DMS 273 (cell line): ENCODE results near the gene DSEL.

Experiments used
- DNase-seq: peaks from one replicate; lab custom pipeline; 2025; ENCODE audit not compliant: unreplicated experiment; lab: John Stamatoyannopoulos, UW

DSEL gene

GRCh38 chr18:67504739-67505138, 11.8 kb downstream of the DSEL start:
- DNase-seq = no peak

DNA sequence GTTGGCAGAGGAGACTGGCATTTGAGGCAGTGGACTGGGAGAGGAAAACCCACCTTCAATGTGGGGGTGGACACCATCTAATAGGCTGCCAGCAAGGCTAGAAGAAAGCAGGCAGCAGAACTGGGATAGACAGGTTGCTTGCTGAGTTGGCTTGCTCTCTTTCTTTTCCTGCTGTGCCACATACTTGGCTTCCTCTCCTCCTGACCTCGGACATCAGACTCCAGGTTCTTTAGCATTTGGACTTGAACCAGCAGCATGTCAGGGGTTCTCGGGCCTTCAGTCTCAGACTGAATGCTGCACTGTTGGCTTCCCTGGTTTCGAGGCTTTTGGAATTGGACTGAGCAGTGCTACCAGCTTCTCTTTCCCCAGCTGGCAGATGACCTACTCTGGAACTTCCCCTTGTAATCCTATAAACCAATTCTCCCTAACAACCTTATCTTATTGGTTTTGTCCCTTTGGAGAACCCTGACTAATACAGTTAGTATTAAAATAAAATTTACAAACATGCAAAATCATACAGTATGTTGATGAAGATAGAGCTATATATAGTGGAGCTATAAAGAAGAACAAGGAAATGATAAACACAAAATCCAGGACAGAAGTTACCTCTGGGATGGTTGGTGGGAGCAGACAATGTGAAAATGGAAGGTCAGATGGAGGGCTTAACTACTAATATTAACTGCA, 15.9 kb downstream of the DSEL start:
- DNase-seq = no peak

DNA sequence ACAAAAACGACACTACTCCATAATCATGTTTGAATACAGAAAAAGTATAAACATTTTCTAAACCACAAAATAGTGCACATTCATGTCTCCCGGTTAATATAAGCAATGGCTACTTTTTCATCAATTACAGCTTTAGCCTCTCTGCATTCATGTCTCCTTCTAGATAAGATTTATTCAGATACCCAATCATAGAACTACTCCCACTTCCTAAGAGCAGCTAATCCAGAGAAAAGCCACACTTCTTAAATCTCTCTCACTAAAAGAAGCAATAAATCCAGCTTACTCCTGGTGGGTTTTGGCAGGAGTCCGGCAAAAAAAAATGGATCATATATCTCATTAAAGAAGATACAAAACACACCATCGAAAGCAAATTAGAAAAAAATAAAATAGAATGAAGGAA, 20.1 kb downstream of the DSEL start:
- no peak for DNase-seq

DNA sequence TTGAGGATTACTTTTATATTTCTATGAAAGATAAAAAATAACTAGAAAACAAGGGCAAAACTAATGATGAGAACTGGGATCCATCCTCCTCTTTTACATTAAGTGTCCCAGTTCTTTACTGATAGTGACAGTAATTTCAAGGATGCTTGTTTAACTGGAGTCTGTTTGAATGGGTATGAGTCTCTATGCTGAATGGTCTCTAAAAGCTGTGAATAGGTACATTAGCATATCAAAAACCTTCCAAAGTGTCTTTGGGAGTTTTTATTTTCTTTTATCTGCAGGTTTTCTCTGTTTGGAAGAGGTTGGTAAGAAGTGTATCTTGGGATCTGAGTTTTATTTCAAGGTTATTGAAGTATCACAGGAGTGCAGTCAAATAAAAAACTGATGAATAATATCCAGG, 30.0 kb downstream of the DSEL start:
- DNase-seq = no peak

- no peak for DNase-seq
These were observed 30.9 kb downstream of the DSEL start for GRCh38 chr18:67485655-67486054.

- no peak for DNase-seq
These were observed 32.1 kb downstream of the DSEL start for GRCh38 chr18:67484458-67484857.

GRCh38 chr18:67483952-67484351, 32.6 kb downstream of the DSEL start:
- DNase-seq = no peak

GRCh38 chr18:67483237-67483636, 33.3 kb downstream of the DSEL start:
- DNase-seq = peak; percentile 84

- DNase-seq = no peak
These were observed 38.3 kb downstream of the DSEL start for GRCh38 chr18:67478249-67478648.

GRCh38 chr18:67477522-67477921, 39.0 kb downstream of the DSEL start:
- DNase-seq = no peak

DNA sequence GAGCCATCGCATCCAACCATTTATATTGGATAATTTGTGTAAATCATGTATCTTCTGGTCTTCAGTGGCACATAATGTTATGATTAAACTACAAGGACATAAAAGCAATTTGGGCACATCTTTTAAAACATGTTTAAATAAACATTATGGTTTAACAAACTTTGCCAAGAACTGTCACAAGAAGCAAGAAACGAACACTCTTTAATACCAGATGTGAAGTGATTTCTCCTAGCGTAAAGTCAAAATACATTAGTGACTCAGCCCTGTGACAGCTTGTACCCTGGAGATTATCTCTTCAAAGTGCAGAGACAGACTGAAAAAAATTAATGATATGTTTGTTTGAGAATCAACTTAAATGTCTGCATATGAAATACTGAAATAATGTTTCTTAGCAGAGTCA, 39.9 kb downstream of the DSEL start:
- DNase-seq = peak; percentile 28

- no peak for DNase-seq
These were observed 40.8 kb downstream of the DSEL start for GRCh38 chr18:67475673-67476072.

DNA sequence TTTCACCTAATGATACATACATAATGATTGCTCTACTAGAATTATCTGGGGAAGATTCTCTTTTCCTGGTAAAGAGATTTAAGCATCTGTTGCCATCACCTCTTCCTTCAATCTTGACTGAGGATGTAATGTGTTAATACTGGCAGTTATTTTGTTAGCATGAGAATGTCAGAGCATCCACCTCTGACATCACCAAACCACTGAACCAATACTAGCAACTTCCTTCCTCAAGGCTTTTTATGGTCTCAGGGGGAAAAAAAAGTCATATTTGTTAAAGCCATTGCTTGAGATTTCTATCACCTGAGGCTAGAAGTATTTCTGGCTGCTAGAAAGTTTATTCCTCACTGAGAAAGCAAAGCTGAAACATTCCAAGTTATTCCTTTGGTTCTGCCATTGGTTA, 48.5 kb downstream of the DSEL start:
- DNase-seq = no peak

DNA sequence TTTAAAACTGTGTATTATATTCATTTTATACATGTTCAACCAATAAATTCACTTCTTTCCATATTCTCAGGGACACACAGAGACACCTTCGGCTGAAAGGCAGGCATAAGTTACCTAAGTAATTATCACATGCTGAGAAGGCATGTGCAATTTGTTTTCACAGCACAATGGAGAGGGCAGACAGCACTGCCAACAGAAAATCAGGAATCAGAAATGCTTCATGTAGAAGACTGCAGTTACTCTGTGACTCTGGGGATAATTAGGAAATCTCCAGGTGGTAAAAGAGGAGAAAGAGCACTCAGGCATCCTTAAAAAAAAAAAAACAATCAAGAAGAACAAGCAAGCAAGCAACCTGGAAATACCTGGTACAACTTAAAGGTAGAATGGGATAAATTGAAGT, 49.3 kb downstream of the DSEL start:
- DNase-seq = no peak

DNA sequence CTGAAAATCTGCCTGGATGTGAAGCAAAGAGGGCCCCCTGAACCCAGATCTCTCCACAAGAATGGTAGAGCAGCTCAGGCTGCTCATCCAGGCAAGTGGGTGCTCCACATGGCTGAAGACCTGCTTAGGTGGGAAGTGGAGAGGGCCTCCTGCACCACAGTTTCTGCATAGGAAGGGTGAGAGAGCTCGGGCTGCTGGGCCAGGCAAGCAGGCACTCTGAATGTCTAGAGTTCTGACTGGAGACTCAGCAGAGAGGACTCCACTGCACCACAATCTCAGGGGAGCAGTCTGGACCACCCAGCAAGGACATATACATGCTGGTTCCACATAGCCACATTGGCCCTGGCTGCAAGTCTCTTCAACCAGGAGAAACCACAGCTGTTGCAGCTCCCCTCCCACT, 52.0 kb downstream of the DSEL start:
- DNase-seq = no peak

- no peak for DNase-seq
These were observed 52.7 kb downstream of the DSEL start for GRCh38 chr18:67463829-67464228.

GRCh38 chr18:67456711-67457110, 59.8 kb downstream of the DSEL start:
- DNase-seq = peak; percentile 20
